Skeletal muscle tissue (tissue), 5 donors: Measurements from ENCODE around the gene STK38. TPM values are rescaled to one million over a fixed set of nuclear protein-coding genes. Genes with fewer than 3 reads are reported as not detected.
"Not testable (repeated sequence)": the region's sequence is repeated elsewhere in the genome, so short reads cannot be mapped to it uniquely, and the experiment has no call there.

ENCODE experiments used
- H3K27ac ChIP-seq: one replicate; pipeline ENCODE4 v1.7.0; 2013; ENCODE audit warnings: mild to moderate bottlenecking, low read depth, low read length, inconsistent platforms
- H3K27me3 ChIP-seq, 3 donors: one replicate each; pipeline ENCODE4 v1.7.0; 2013; ENCODE audit warnings: low read length in 3 of 3; ENCODE audit not compliant: control insufficient read depth in 3 of 3, insufficient read depth in 3 of 3
- H3K36me3 ChIP-seq, 3 donors: one replicate each; pipeline ENCODE4 v1.7.0; 2013; ENCODE audit warnings: low read length in 3 of 3; ENCODE audit not compliant: control insufficient read depth in 3 of 3, insufficient read depth in 3 of 3
- H3K4me1 ChIP-seq, 3 donors: one replicate each; pipeline ENCODE4 v1.7.0; 2013; ENCODE audit warnings: low read length in 3 of 3, mild to moderate bottlenecking in 3 of 3; ENCODE audit not compliant: control insufficient read depth in 3 of 3, insufficient read depth in 3 of 3
- H3K4me3 ChIP-seq, 3 donors: one replicate each; pipeline ENCODE4 v1.7.0; 2013; ENCODE audit warnings: low read length in 3 of 3
- H3K9ac ChIP-seq, 3 donors: one replicate each; pipeline ENCODE4 v1.7.0; 2013; ENCODE audit warnings: low read length in 3 of 3, mild to moderate bottlenecking in 3 of 3, moderate library complexity in 2 of 3, low read depth in 1 of 3
- H3K9me3 ChIP-seq, 3 donors: one replicate each; pipeline ENCODE4 v1.7.0; 2013; ENCODE audit warnings: low read length in 3 of 3; ENCODE audit not compliant: control insufficient read depth in 3 of 3
- small RNA-seq: library from RNA; depleted of rRNA; stranded (forward); fragments of <200 nt; gene quantifications from one replicate; pipeline ENCODE3, GENCODE V24; 2014
- total RNA-seq: library from RNA; depleted of rRNA; stranded (reverse); fragments of >200 nt; gene quantifications from one replicate; pipeline ENCODE4 v1.2.3, GENCODE V29; 2014
- donor health status: Osteomylitis.

STK38 gene
- total RNA-seq, 1 donor from 2014 or later: 16.2 TPM

GRCh38 chr6:36452897-36453296, 94.4 kb downstream of the STK38 start:
- not testable (repeated sequence) for H3K9ac ChIP-seq, H3K9me3 ChIP-seq, H3K27me3 ChIP-seq, H3K27ac ChIP-seq, H3K36me3 ChIP-seq, H3K4me1 ChIP-seq, H3K4me3 ChIP-seq

- not testable (repeated sequence) for H3K27ac ChIP-seq, H3K27me3 ChIP-seq, H3K9me3 ChIP-seq, H3K4me3 ChIP-seq, H3K36me3 ChIP-seq, H3K4me1 ChIP-seq, H3K9ac ChIP-seq
Measured at GRCh38 chr6:36449173-36449572, 98.1 kb downstream of the STK38 start.

- Histone ChIP-seq H3K27me3 (no peaks in the 10 kb centered on the region), H3K9me3 (no peaks in the 10 kb centered on the region), H3K4me3 (no peak overlapping the region), H3K9ac (no peak overlapping the region), H3K36me3 (peaks cover 2 to 5% (median 2%) of the 10 kb centered on the region in 3 donors), H3K4me1 (peaks cover 21 to 26% (median 22%) of the 10 kb centered on the region in 3 donors), H3K27ac (no peak overlapping the region)
Measured at GRCh38 chr6:36445621-36446020, 101.7 kb downstream of the STK38 start.

- Histone ChIP-seq H3K36me3 (peaks cover 2 to 5% (median 2%) of the 10 kb centered on the region in 3 donors), H3K27me3 (no peaks in the 10 kb centered on the region), H3K9ac (peak overlapping the region; percentile 94 to 99 (median 95)), H3K4me1 (peaks cover 21 to 26% (median 22%) of the 10 kb centered on the region in 3 donors), H3K27ac (peak overlapping the region; percentile 94), H3K4me3 (peak overlapping the region; percentile 85 to 98 (median 95)), H3K9me3 (no peaks in the 10 kb centered on the region)
Measured at GRCh38 chr6:36444470-36444869, 102.8 kb downstream of the STK38 start.

Small RNAs within 50 kb of the gene (small RNA-seq; reads per million reads assigned to genes)
- not detected for gene RN7SL502P

Other genes starting within 250 kb of the STK38 start
- not detected for gene BNIP5, start 210.6 kb downstream of the STK38 start, total RNA-seq
- not detected for gene ETV7, start 159.8 kb downstream of the STK38 start, total RNA-seq
- gene PXT1, start 104.6 kb downstream of the STK38 start, total RNA-seq: not detected
- gene KCTD20, start 104.5 kb downstream of the STK38 start, total RNA-seq: 64.2 TPM
- 144 TPM for gene SRSF3, start 46.9 kb upstream of the STK38 start, total RNA-seq
- gene CDKN1A, start 131.2 kb upstream of the STK38 start, total RNA-seq: 62.1 TPM
- gene RAB44, start 150.3 kb upstream of the STK38 start, total RNA-seq: not detected